Measurements from ENCODE around the gene LITAFD. TPM values are rescaled to one million over a fixed set of nuclear protein-coding genes. Genes with fewer than 3 reads are reported as not detected.

LITAFD gene
- total RNA-seq, 1 donor from 2014 or later = not detected

DNA sequence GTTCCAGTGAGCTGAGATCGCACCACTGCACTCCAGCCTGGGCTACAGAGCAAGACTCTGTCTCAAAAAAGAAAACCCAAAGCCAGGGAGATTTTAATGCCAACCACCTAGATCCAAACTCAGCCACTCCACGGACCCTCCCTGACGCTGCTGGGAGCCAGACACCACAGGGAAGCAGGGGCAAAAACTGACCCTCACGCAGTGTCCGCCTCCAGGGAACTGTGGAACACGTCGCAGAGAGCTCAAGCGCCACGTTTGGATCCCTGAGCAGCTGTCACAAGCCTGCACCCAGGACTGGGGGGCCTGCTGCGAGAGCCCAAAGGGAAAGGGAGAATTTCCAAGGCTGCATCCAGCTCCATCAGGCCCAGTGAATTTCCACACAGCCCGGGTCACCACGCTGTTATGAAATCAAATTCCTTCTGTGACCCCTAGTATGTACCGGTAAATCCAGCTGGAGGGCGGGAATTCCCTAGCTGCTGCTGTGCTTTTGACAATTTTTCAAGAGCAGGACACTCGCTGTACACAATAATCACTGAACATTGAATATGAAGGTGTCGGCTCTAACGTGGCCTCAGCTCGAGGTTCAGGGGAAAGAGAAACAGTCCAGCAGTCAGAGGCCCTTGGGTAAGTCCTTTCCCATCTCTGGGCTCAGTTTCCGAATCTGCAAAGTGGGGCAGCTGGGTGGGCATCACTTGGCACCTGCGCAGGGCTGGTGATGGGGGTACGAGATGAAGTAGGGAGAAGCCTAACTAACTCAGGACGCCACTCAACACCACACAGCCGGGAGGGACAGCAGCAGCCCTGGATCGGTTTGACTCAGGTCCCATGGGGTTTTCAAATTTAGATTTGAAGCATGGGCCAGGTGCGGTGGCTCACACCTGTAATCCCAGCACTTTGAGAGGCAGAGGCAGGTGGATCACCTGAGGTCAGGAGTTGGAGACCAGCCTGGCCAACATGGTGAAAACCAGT lies 22.0 kb upstream of the LITAFD start:
- no peak overlapping the region for H3K4me3 Mint-ChIP-seq
- DNase-seq (ENCODE audit: low spot score in 2 of 2, unreplicated experiment in 2 of 2) = no peak
- peaks cover 11% of the 10 kb centered on the region for H3K4me1 Mint-ChIP-seq
- peaks cover 26% of the 10 kb centered on the region for H3K36me3 Mint-ChIP-seq
- H3K27me3 Mint-ChIP-seq (ENCODE audit: low read depth) = no peaks in the 10 kb centered on the region
- H3K27ac Mint-ChIP-seq = peak overlapping the region; percentile 33
- H3K9me3 Mint-ChIP-seq = no peaks in the 10 kb centered on the region
- TF ChIP-seq, protein P1, sequence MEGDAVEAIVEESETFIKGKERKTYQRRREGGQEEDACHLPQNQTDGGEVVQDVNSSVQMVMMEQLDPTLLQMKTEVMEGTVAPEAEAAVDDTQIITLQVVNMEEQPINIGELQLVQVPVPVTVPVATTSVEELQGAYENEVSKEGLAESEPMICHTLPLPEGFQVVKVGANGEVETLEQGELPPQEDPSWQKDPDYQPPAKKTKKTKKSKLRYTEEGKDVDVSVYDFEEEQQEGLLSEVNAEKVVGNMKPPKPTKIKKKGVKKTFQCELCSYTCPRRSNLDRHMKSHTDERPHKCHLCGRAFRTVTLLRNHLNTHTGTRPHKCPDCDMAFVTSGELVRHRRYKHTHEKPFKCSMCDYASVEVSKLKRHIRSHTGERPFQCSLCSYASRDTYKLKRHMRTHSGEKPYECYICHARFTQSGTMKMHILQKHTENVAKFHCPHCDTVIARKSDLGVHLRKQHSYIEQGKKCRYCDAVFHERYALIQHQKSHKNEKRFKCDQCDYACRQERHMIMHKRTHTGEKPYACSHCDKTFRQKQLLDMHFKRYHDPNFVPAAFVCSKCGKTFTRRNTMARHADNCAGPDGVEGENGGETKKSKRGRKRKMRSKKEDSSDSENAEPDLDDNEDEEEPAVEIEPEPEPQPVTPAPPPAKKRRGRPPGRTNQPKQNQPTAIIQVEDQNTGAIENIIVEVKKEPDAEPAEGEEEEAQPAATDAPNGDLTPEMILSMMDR (IDR thresholded peaks at IDR 0.05; ENCODE audit: unreplicated experiment) = no peak

DNA sequence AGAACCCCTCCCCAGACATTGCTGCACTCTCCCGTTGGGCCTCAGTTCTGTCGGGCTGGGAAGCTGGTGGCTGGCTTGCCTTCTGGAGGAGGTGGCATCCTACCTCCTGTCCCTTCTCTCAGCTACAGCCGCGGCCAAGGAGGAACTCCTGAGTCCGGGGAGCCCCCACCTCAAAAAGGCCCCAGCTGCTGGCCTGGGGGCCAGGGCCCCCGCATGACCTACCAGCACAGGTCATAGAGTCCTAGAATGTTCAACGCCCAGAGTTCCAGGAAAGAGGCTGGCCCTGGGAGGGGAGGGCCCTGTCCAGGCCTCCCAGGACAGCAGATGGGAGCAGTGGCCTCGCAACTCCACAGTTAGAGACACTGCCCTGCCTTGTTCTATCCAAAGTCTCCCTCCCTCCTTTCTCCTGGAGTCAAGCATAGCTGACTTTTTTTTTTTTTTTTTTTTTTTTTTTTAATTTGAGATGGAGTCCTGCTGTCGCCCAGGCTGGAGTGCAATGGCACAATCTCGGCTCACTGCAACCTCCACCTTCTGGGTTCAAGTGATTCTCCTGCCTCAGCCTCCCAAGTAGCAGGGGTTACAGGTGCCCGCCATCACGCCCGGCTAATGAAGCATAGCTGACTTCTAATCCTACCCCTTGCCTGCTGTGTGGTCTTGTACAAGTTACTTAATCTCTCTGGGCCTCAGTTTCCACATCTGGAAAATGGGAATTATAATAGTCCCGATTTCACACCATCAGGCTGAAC lies 20.4 kb upstream of the LITAFD start:
- peaks cover 19% of the 10 kb centered on the region for H3K4me1 Mint-ChIP-seq
- H3K9me3 Mint-ChIP-seq = no peaks in the 10 kb centered on the region
- H3K4me3 Mint-ChIP-seq = no peak overlapping the region
- no peak for DNase-seq (ENCODE audit: low spot score in 2 of 2, unreplicated experiment in 2 of 2)
- peak overlapping the region; percentile 50 for H3K27ac Mint-ChIP-seq
- TF ChIP-seq, protein P1 (IDR thresholded peaks at IDR 0.05; ENCODE audit: unreplicated experiment) = no peak
- peaks cover 18% of the 10 kb centered on the region for H3K36me3 Mint-ChIP-seq
- H3K27me3 Mint-ChIP-seq (ENCODE audit: low read depth) = no peaks in the 10 kb centered on the region

- Mint-ChIP-seq H3K9me3 (no peaks in the 10 kb centered on the region), H3K4me1 (peaks cover 25% of the 10 kb centered on the region), H3K27ac (no peak overlapping the region), H3K4me3 (no peak overlapping the region), H3K27me3 (ENCODE audit: low read depth) (no peaks in the 10 kb centered on the region), H3K36me3 (peaks cover 13% of the 10 kb centered on the region)
- TF ChIP-seq, protein P1 (IDR thresholded peaks at IDR 0.05; ENCODE audit: unreplicated experiment) = no peak
- DNase-seq (ENCODE audit: low spot score in 2 of 2, unreplicated experiment in 2 of 2) = no peak
Observed at GRCh38 chr16:8862309-8863130, 19.6 kb upstream of the LITAFD start.

- Mint-ChIP-seq H3K4me3 (no peak overlapping the region), H3K9me3 (no peaks in the 10 kb centered on the region), H3K27me3 (ENCODE audit: low read depth) (no peaks in the 10 kb centered on the region), H3K27ac (peak overlapping the region; percentile 30), H3K4me1 (peaks cover 30% of the 10 kb centered on the region), H3K36me3 (peaks cover 5% of the 10 kb centered on the region)
- TF ChIP-seq, protein P1 (IDR thresholded peaks at IDR 0.05; ENCODE audit: unreplicated experiment) = no peak
- DNase-seq (ENCODE audit: low spot score in 2 of 2, unreplicated experiment in 2 of 2) = no peak
Observed at GRCh38 chr16:8863594-8864424, 18.3 kb upstream of the LITAFD start.
